Right atrium auricular region (tissue), 2 donors: ENCODE measurements around the gene SAA4. TPM values are rescaled to one million over a fixed set of nuclear protein-coding genes. Genes with fewer than 3 reads are reported as not detected.
"Not testable (repeated sequence)": the region's sequence is repeated elsewhere in the genome, so short reads cannot be mapped to it uniquely, and the experiment has no call there.

ENCODE experiments used
- DNase-seq: peaks from one replicate; pipeline ENCODE4 v3.0.0-alpha.2; 2019; ENCODE audit warnings: low spot score
- H3K27ac ChIP-seq, 2 donors: fragments of 200-600 bp; sonication (generic); 1 replicate in 1 of 2; 2 replicates in 1 of 2; pipeline ENCODE4 v1.5.1; 2016 to 2019
- H3K27me3 ChIP-seq, 2 donors: fragments of 200-600 bp; sonication (generic); one replicate each; pipeline versions ENCODE4 v1.5.1 to v1.6.0; 2017 to 2019
- H3K36me3 ChIP-seq: fragments of 200-600 bp; sonication (generic); one replicate; pipeline ENCODE4 v1.5.1; 2016
- H3K4me1 ChIP-seq, 2 donors: fragments of 200-600 bp; sonication (generic); one replicate each; pipeline versions ENCODE4 v1.5.1 to v1.6.0; 2017 to 2019
- H3K4me3 ChIP-seq, 2 donors: fragments of 200-600 bp; sonication (generic); 1 replicate in 1 of 2; 2 replicates in 1 of 2; pipeline ENCODE4 v1.5.1; 2017 to 2019; ENCODE audit warnings: mild to moderate bottlenecking in 1 of 2, moderate library complexity in 1 of 2
- H3K9me3 ChIP-seq, 2 donors: fragments of 200-600 bp; sonication (generic); one replicate each; pipeline ENCODE4 v1.5.1; 2019
- total RNA-seq, 2 donors: library from RNA; depleted of rRNA; stranded (reverse); fragments of >200 nt; gene quantifications; one replicate each; pipeline ENCODE4 v1.1.0, GENCODE V29; 2016
- TF ChIP-seq, protein P1 (sequence below), 2 donors: fragments of 200-600 bp; sonication (generic); IDR thresholded peaks; one replicate each; pipeline ENCODE4 v1.5.1; 2019; ENCODE audit warnings: antibody characterized with exemption in 2 of 2

The SAA4 gene
- total RNA-seq, 2 donors from 2014 or later, result not detected

DNA sequence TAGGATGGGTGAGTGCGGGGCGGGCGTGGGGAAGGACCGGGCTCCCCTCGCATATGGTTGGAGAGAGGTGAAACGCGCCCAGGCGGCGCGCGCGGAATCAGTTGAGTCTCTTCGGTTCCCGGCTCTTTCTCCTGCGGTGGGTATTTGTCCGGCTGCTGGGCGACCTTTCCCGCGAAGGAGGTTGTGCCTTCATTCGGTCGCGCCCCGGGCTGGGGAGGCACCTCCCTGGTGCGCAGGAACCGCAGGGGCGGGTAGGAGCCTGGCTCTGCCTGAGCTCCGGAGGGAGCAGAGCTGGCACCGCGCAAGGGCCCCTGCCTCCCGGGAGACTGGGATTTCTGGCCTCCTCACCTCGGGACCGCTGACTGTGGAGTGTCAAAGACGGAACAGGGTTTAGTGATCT is 27.5 kb downstream of the SAA4 start:
- TF ChIP-seq, protein P1, sequence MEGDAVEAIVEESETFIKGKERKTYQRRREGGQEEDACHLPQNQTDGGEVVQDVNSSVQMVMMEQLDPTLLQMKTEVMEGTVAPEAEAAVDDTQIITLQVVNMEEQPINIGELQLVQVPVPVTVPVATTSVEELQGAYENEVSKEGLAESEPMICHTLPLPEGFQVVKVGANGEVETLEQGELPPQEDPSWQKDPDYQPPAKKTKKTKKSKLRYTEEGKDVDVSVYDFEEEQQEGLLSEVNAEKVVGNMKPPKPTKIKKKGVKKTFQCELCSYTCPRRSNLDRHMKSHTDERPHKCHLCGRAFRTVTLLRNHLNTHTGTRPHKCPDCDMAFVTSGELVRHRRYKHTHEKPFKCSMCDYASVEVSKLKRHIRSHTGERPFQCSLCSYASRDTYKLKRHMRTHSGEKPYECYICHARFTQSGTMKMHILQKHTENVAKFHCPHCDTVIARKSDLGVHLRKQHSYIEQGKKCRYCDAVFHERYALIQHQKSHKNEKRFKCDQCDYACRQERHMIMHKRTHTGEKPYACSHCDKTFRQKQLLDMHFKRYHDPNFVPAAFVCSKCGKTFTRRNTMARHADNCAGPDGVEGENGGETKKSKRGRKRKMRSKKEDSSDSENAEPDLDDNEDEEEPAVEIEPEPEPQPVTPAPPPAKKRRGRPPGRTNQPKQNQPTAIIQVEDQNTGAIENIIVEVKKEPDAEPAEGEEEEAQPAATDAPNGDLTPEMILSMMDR (IDR thresholded peaks at IDR 0.05), result no peak
- no peaks in the 10 kb centered on the region for H3K27me3 ChIP-seq
- no peaks in the 10 kb centered on the region for H3K9me3 ChIP-seq
- no peak overlapping the region for H3K27ac ChIP-seq
- DNase-seq, result no peak
- no peaks in the 10 kb centered on the region for H3K4me1 ChIP-seq
- no peak overlapping the region for H3K4me3 ChIP-seq
- H3K36me3 ChIP-seq, result no peaks in the 10 kb centered on the region

DNA sequence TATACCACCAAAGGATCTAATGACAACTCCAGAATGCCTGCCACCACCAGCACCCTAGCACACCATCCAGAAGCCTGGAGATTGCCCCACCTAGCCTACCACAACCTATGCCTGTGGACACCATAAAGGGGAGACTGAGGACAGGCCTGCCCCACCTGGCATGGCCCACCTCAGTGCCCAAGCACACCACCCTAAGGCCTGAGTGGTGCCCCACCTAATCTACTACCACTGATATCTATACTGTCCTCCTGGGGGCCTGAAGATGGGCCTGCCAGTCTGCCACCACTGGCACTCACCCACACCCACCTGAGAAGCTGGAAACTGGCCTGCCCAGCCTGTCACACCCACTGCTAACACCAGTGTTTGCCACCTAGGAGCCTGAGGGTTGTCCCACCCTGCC is 31.8 kb downstream of the SAA4 start:
- Histone ChIP-seq H3K4me3 (no peak overlapping the region), H3K27ac (no peak overlapping the region), H3K36me3 (no peaks in the 10 kb centered on the region), H3K27me3 (no peaks in the 10 kb centered on the region), H3K9me3 (no peaks in the 10 kb centered on the region), H3K4me1 (no peaks in the 10 kb centered on the region)
- TF ChIP-seq, protein P1 (IDR thresholded peaks at IDR 0.05), result no peak
- no peak for DNase-seq

DNA sequence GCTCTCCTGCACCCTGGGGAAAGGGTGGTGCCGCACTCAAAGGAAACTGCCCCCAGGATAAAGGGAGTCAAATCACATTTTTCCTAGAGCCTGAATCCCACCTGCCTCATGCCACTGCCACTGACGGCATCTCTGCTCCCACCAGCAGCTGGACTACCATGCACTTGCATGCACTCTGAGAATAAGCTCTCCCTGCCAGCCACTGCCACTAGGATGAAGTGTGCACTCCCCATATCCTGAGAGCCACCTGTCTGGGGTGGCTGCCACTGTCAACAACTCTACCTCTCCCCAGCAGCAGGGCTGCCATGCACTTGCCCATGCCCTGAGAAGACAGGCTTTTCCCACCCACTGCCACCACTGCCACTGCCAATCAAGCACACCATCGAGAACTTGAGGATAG is 32.4 kb downstream of the SAA4 start:
- H3K4me3 ChIP-seq, result no peak overlapping the region
- no peak overlapping the region for H3K27ac ChIP-seq
- H3K36me3 ChIP-seq, result no peaks in the 10 kb centered on the region
- TF ChIP-seq, protein P1 (IDR thresholded peaks at IDR 0.05), result no peak
- H3K27me3 ChIP-seq, result no peaks in the 10 kb centered on the region
- H3K4me1 ChIP-seq, result no peaks in the 10 kb centered on the region
- no peak for DNase-seq
- no peaks in the 10 kb centered on the region for H3K9me3 ChIP-seq

DNA sequence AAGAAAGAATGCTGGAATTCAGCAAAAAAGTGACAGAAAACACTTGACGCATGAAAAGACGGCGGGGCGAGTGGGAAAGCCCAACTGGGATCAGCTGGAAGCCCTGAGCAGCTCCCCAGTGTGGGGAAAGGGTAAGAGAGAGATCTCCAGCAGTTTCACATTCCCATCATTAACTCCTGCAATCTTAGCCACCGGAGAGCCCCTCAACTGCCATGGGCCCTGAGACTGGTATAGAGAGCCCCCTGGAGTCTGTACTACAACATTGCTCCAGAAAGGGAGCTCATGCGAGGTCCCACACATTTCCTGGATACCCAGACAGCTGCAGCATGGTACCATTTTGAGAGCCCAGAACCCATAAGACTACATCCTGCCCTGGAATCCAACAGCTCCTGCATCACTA is 32.9 kb downstream of the SAA4 start:
- DNase-seq, result no peak
- Histone ChIP-seq H3K27me3 (no peaks in the 10 kb centered on the region), H3K36me3 (no peaks in the 10 kb centered on the region), H3K4me1 (no peaks in the 10 kb centered on the region), H3K27ac (no peak overlapping the region), H3K9me3 (no peaks in the 10 kb centered on the region), H3K4me3 (no peak overlapping the region)
- TF ChIP-seq, protein P1 (IDR thresholded peaks at IDR 0.05), result no peak

DNA sequence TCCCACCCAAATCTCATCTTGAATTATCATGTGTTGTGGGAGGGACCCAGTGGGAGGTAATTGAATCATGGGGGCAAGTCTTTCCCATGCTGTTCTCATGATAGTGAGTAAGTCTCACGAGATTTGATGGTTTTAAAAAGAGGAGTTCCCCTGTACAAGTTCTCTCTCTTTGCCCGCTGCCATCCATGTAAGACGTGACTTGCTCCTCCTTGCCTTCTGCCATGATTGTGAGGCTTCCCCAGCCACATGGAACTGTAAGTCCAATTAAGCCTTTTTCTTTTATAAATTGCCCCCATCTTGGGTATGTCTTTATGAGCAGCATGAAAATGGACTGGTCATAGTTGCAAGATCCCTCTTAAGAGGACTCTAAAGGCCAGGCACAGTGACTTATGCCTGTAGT is 38.9 kb downstream of the SAA4 start:
- H3K4me3 ChIP-seq, H3K27me3 ChIP-seq, DNase-seq, H3K4me1 ChIP-seq, H3K27ac ChIP-seq, H3K36me3 ChIP-seq, H3K9me3 ChIP-seq: not testable (repeated sequence)

DNA sequence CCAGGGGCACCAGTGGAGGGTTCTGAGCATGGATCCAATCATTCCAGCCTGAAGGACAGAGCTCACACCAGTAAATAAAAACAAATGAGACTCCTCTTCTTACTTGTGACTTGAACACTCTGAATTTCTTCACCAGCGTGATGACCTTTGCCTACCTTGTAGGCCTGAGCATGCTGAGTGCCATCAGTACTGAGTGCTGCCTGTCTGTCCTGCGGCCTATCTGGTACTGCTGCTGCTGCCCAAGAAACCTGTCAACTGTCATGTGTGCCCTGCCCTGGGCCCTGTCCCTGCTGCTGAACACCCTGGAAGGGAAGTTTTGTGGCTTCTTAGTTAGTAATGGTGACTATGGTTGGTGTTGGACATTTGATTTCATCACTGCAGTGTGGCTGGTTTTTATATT is 40.1 kb downstream of the SAA4 start:
- no peaks in the 10 kb centered on the region for H3K9me3 ChIP-seq
- TF ChIP-seq, protein P1 (IDR thresholded peaks at IDR 0.05), result no peak
- no peaks in the 10 kb centered on the region for H3K27me3 ChIP-seq
- DNase-seq, result no peak
- no peaks in the 10 kb centered on the region for H3K36me3 ChIP-seq
- no peak overlapping the region for H3K4me3 ChIP-seq
- H3K27ac ChIP-seq, result no peak overlapping the region
- H3K4me1 ChIP-seq, result no peaks in the 10 kb centered on the region
